Measurements from ENCODE around the gene ATXN3.

The ATXN3 gene

DNA sequence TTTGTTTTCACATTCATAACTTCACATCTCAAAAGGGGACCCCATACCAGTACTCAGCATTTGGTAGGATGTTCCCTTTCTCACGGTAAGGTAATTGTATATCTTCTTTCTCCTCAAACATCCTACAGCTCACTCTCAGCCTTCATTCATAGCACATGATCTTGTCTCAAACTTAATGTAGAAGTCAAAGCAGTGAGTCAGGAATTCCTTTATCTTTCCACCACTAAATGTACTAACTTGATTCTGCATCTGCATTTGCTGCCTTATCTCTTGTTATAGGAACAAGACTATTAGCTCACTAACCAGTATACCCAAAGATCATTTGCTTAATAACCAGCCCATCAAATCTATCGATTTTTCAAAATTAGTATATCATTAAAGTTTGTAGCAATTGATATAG lies 38.3 kb upstream of the ATXN3 start:
- no peaks in the 10 kb centered on the region for H3K9me3 ChIP-seq (ENCODE audit: control insufficient read depth, insufficient read depth, low read length)
- no peak overlapping the region for H3K4me2 ChIP-seq (ENCODE audit: low read length)
- no peaks in the 10 kb centered on the region for H3K4me1 ChIP-seq (ENCODE audit: control insufficient read depth, low read length)
- no peaks in the 10 kb centered on the region for H4K20me1 ChIP-seq (ENCODE audit: control insufficient read depth, insufficient read depth, low read depth, low read length)
- no peak overlapping the region for H3K27ac ChIP-seq (ENCODE audit: low read depth, low read length)
- no peak for TF ChIP-seq EZH2phosphoT487 (IDR thresholded peaks at IDR 0.05; ENCODE audit: borderline replicate concordance, low read length)
- H3K79me2 ChIP-seq (ENCODE audit: control insufficient read depth, low read length) = no peaks in the 10 kb centered on the region; the same call in 1 of the 2 replicates
- no peaks in the 10 kb centered on the region for H3K27me3 ChIP-seq (ENCODE audit: control insufficient read depth, low read length)
- peaks cover 90% of the 10 kb centered on the region for H3K36me3 ChIP-seq (ENCODE audit: control insufficient read depth, low read length)
- no peak overlapping the region for H3K4me3 ChIP-seq (ENCODE audit: low read length)
- no peaks in the 10 kb centered on the region for H3K9me2 ChIP-seq (replicated peaks; ENCODE audit: control insufficient read depth, low read length)
- no peaks in the 10 kb centered on the region for H3F3A ChIP-seq (ENCODE audit: control insufficient read depth, insufficient read depth)

DNA sequence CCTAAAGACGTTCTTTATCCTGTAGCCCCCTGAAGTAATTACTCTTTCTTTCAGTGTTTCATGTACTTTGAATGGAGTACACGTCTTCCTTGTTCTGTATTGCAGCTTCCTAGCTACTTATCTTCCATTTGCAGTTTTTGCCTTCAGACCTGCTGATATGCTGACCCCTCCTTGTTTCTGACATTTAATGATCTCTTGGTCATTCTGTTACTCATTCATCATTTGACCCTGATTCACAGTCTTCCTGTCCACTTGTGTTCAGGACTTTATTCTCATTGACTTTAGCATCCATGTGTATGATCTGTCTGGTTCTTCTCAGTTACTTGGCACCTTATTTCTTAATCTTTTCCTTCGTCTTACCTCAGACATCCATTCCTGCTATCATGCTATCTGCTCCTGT lies 37.6 kb upstream of the ATXN3 start:
- Histone ChIP-seq H3K4me3 (ENCODE audit: low read length) (no peak overlapping the region), H3K27me3 (ENCODE audit: control insufficient read depth, low read length) (no peaks in the 10 kb centered on the region), H3K79me2 (ENCODE audit: control insufficient read depth, low read length) (no peaks in the 10 kb centered on the region; the same call in 1 of the 2 replicates), H3K4me1 (ENCODE audit: control insufficient read depth, low read length) (no peaks in the 10 kb centered on the region), H3K4me2 (ENCODE audit: low read length) (no peak overlapping the region), H3K36me3 (ENCODE audit: control insufficient read depth, low read length) (peaks cover 82% of the 10 kb centered on the region), H3K27ac (ENCODE audit: low read depth, low read length) (no peak overlapping the region), H3K9me2 (replicated peaks; ENCODE audit: control insufficient read depth, low read length) (no peaks in the 10 kb centered on the region), H3K9me3 (ENCODE audit: control insufficient read depth, insufficient read depth, low read length) (no peaks in the 10 kb centered on the region), H3F3A (ENCODE audit: control insufficient read depth, insufficient read depth) (no peaks in the 10 kb centered on the region), H4K20me1 (ENCODE audit: control insufficient read depth, insufficient read depth, low read depth, low read length) (no peaks in the 10 kb centered on the region)
- TF ChIP-seq, protein P1, sequence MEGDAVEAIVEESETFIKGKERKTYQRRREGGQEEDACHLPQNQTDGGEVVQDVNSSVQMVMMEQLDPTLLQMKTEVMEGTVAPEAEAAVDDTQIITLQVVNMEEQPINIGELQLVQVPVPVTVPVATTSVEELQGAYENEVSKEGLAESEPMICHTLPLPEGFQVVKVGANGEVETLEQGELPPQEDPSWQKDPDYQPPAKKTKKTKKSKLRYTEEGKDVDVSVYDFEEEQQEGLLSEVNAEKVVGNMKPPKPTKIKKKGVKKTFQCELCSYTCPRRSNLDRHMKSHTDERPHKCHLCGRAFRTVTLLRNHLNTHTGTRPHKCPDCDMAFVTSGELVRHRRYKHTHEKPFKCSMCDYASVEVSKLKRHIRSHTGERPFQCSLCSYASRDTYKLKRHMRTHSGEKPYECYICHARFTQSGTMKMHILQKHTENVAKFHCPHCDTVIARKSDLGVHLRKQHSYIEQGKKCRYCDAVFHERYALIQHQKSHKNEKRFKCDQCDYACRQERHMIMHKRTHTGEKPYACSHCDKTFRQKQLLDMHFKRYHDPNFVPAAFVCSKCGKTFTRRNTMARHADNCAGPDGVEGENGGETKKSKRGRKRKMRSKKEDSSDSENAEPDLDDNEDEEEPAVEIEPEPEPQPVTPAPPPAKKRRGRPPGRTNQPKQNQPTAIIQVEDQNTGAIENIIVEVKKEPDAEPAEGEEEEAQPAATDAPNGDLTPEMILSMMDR (IDR thresholded peaks at IDR 0.05; ENCODE audit: low read depth, low read length, poor library complexity, severe bottlenecking) = no peak

DNA sequence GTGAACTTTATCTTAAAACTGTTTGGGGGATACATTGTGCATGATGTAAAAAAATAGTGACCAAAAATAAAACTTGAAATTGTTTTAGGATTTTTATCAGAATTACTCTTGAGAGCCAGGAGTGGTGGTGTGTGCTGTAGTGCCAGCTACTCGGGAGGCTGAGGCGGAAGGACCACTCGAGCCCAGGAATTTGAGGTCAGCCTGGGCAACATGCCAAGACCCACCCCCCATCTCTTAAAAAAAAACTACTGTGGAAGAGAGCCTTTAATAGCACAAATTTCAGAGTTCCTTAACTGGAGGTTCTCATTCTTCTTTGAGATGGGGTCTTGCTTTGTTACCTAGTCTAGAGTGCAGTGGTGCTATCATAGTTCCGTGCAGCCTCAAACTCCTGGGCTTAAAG lies 36.9 kb upstream of the ATXN3 start:
- TF ChIP-seq, protein P1 (IDR thresholded peaks at IDR 0.05; ENCODE audit: low read depth, low read length, poor library complexity, severe bottlenecking) = no peak
- TF ChIP-seq EZH2phosphoT487 (IDR thresholded peaks at IDR 0.05; ENCODE audit: borderline replicate concordance, low read length) = no peak
- Histone ChIP-seq H3K4me1 (ENCODE audit: control insufficient read depth, low read length) (no peaks in the 10 kb centered on the region), H3K27ac (ENCODE audit: low read depth, low read length) (no peak overlapping the region), H3K4me2 (ENCODE audit: low read length) (no peak overlapping the region), H3K9me2 (replicated peaks; ENCODE audit: control insufficient read depth, low read length) (no peaks in the 10 kb centered on the region), H3K79me2 (ENCODE audit: control insufficient read depth, low read length) (no peaks in the 10 kb centered on the region; the same call in 1 of the 2 replicates), H4K20me1 (ENCODE audit: control insufficient read depth, insufficient read depth, low read depth, low read length) (no peaks in the 10 kb centered on the region), H3K27me3 (ENCODE audit: control insufficient read depth, low read length) (no peaks in the 10 kb centered on the region), H3K36me3 (ENCODE audit: control insufficient read depth, low read length) (peaks cover 85% of the 10 kb centered on the region), H3K9me3 (ENCODE audit: control insufficient read depth, insufficient read depth, low read length) (no peaks in the 10 kb centered on the region), H3F3A (ENCODE audit: control insufficient read depth, insufficient read depth) (no peaks in the 10 kb centered on the region), H3K4me3 (ENCODE audit: low read length) (no peak overlapping the region)

DNA sequence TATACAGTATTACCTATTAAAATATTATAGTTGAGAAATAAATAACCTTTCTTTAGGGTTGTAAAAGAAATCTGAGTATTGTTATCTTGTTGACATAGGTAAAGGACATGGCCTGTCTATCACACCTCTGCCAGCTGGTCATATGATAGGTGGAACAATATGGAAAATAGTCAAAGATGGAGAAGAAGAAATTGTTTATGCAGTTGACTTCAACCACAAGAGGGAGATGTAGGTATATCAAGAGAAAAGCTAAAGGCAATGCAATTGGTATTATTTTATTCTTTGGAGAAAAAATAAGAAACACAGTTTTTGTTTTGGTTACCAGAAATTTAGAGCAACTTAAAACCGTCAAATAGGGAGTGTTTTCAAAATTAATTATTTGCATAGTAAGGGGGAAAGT lies 28.9 kb upstream of the ATXN3 start:
- Histone ChIP-seq H3K27me3 (ENCODE audit: control insufficient read depth, low read length) (no peaks in the 10 kb centered on the region), H3K9me2 (replicated peaks; ENCODE audit: control insufficient read depth, low read length) (no peaks in the 10 kb centered on the region), H3K79me2 (ENCODE audit: control insufficient read depth, low read length) (peaks cover 2% of the 10 kb centered on the region; the same call in 1 of the 2 replicates), H4K20me1 (ENCODE audit: control insufficient read depth, insufficient read depth, low read depth, low read length) (no peaks in the 10 kb centered on the region), H3K4me2 (ENCODE audit: low read length) (no peak overlapping the region), H3F3A (ENCODE audit: control insufficient read depth, insufficient read depth) (peaks cover 7% of the 10 kb centered on the region), H3K4me1 (ENCODE audit: control insufficient read depth, low read length) (no peaks in the 10 kb centered on the region), H3K9me3 (ENCODE audit: control insufficient read depth, insufficient read depth, low read length) (no peaks in the 10 kb centered on the region), H3K27ac (ENCODE audit: low read depth, low read length) (no peak overlapping the region), H3K36me3 (ENCODE audit: control insufficient read depth, low read length) (peaks cover 81% of the 10 kb centered on the region), H3K4me3 (ENCODE audit: low read length) (no peak overlapping the region)
- TF ChIP-seq, protein P1 (IDR thresholded peaks at IDR 0.05; ENCODE audit: low read depth, low read length, poor library complexity, severe bottlenecking) = peak; percentile 36
- no peak for TF ChIP-seq EZH2phosphoT487 (IDR thresholded peaks at IDR 0.05; ENCODE audit: borderline replicate concordance, low read length)

Data from DOHH2 (cell line).